Lower lobe of right lung (tissue), 2 donors: Measurements from ENCODE around the gene PI4KA. TPM values are rescaled to one million over a fixed set of nuclear protein-coding genes. Genes with fewer than 3 reads are reported as not detected.

Experiments used
- ATAC-seq, 2 donors: fragments of 200-7000 bp; cut with Tn5 transposase; one replicate each; pipeline ENCODE4 v1.9.1; 2020 to 2022; ENCODE audit warnings: mild to moderate bottlenecking in 2 of 2, moderate library complexity in 2 of 2
- DNase-seq: peaks from one replicate; pipeline ENCODE4 v3.0.0-alpha.2; 2020
- H3K27ac ChIP-seq: fragments of 200-600 bp; one replicate; pipeline ENCODE4 v1.8.0; 2022
- H3K27me3 ChIP-seq: fragments of 200-600 bp; one replicate; pipeline ENCODE4 v1.8.0; 2022; ENCODE audit warnings: low read depth
- H3K36me3 ChIP-seq: fragments of 200-600 bp; one replicate; pipeline ENCODE4 v1.8.0; 2022; ENCODE audit warnings: mild to moderate bottlenecking
- H3K4me1 ChIP-seq: fragments of 200-600 bp; one replicate; pipeline ENCODE4 v1.8.0; 2022
- H3K4me3 ChIP-seq: fragments of 200-600 bp; one replicate; pipeline ENCODE4 v1.8.0; 2022; ENCODE audit warnings: mild to moderate bottlenecking
- H3K9me3 ChIP-seq: fragments of 200-600 bp; one replicate; pipeline ENCODE4 v1.8.0; 2022
- CTCF ChIP-seq: fragments of 200-600 bp; IDR thresholded peaks from one replicate; pipeline ENCODE4 v1.8.0; 2022; ENCODE audit warnings: antibody characterized with exemption, mild to moderate bottlenecking
- intact Hi-C: fragments of 100-400 bp; cut with DNase I; formaldehyde crosslinking; loops from one replicate; pipeline ENCODE4 v1.11.0; 2022
- total RNA-seq: library from RNA; stranded (reverse); fragmentation: NEBNext Ultra II Directional; extraction: Animal tissue kit (Norgen Biotek cat#: 25700); gene quantifications from one replicate; pipeline ENCODE4 v1.2.1, GENCODE V29; 2021
- donor health status: DM: no; HTN: yes; CAD: no; lungs with severe emphysema.

Gene PI4KA
- total RNA-seq, 1 donor from 2014 or later = 109 TPM

GRCh38 chr22:20798974-20799373, 59.6 kb downstream of the PI4KA start:
- H3K36me3 ChIP-seq = peaks cover 94% of the 10 kb centered on the region
- no peak for ATAC-seq
- H3K27me3 ChIP-seq = no peaks in the 10 kb centered on the region
- no peaks in the 10 kb centered on the region for H3K9me3 ChIP-seq
- no peak overlapping the region for H3K4me3 ChIP-seq
- no peaks in the 10 kb centered on the region for H3K4me1 ChIP-seq
- no peak overlapping the region for H3K27ac ChIP-seq
- no peak for DNase-seq
- intact Hi-C loops = no loop called here
- TF ChIP-seq CTCF = no peak

- no peak for DNase-seq
- H3K4me3 ChIP-seq = no peak overlapping the region
- no peak overlapping the region for H3K27ac ChIP-seq
- no peaks in the 10 kb centered on the region for H3K4me1 ChIP-seq
- H3K36me3 ChIP-seq = peaks cover 91% of the 10 kb centered on the region
- no peaks in the 10 kb centered on the region for H3K27me3 ChIP-seq
- intact Hi-C loops = no loop called here
- H3K9me3 ChIP-seq = no peaks in the 10 kb centered on the region
- no peak for ATAC-seq
- no peak for TF ChIP-seq CTCF
These were observed 60.4 kb downstream of the PI4KA start for GRCh38 chr22:20798218-20798617.

GRCh38 chr22:20796731-20797130, 61.9 kb downstream of the PI4KA start:
- ATAC-seq (no peak), DNase-seq (no peak)
- intact Hi-C loops = no loop called here
- Histone ChIP-seq H3K9me3 (no peaks in the 10 kb centered on the region), H3K36me3 (peaks cover 91% of the 10 kb centered on the region), H3K4me1 (no peaks in the 10 kb centered on the region), H3K4me3 (no peak overlapping the region), H3K27ac (no peak overlapping the region), H3K27me3 (no peaks in the 10 kb centered on the region)
- no peak for TF ChIP-seq CTCF

GRCh38 chr22:20794650-20795413, 63.8 kb downstream of the PI4KA start:
- no peak overlapping the region for H3K27ac ChIP-seq
- peaks cover 88% of the 10 kb centered on the region for H3K36me3 ChIP-seq
- no peak for TF ChIP-seq CTCF
- no peaks in the 10 kb centered on the region for H3K27me3 ChIP-seq
- ATAC-seq = no peak
- H3K9me3 ChIP-seq = no peaks in the 10 kb centered on the region
- no peak overlapping the region for H3K4me3 ChIP-seq
- H3K4me1 ChIP-seq = no peaks in the 10 kb centered on the region
- intact Hi-C loops = no loop called here
- DNase-seq = no peak

- TF ChIP-seq CTCF = no peak
- DNase-seq (no peak), ATAC-seq (no peak)
- Histone ChIP-seq H3K36me3 (peaks cover 88% of the 10 kb centered on the region), H3K9me3 (no peaks in the 10 kb centered on the region), H3K4me1 (no peaks in the 10 kb centered on the region), H3K27ac (no peak overlapping the region), H3K4me3 (no peak overlapping the region), H3K27me3 (no peaks in the 10 kb centered on the region)
- intact Hi-C loops = no loop called here
These were observed 64.6 kb downstream of the PI4KA start for GRCh38 chr22:20793748-20794649.
